ENCODE measurements around the gene CT45A6.
"Not testable (repeated sequence)": the region's sequence is repeated elsewhere in the genome, so short reads cannot be mapped to it uniquely, and the experiment has no call there.

Gene CT45A6

GRCh38 chrX:135802687-135803086 is at the start of gene CT45A6:
TSS of gene CT45A6 (minus strand) at chrX:135802787. CDS start at chrX:135798993, 3,794 bp downstream.
- not testable (repeated sequence) for DNase-seq (ENCODE audit: low read depth)

GRCh38 chrX:135837180-135837579 is 34.6 kb upstream of the CT45A6 start, which contains the start of gene CT45A7:
TSS of gene CT45A7 (minus strand) at chrX:135837280. CDS start at chrX:135833533, 3,747 bp downstream.
- not testable (repeated sequence) for DNase-seq (ENCODE audit: low read depth)

GRCh38 chrX:135819912-135820311 is 17.3 kb upstream of the CT45A6 start, which contains the start of gene CT45A2:
TSS of gene CT45A2 (minus strand) at chrX:135820012. CDS start at chrX:135816265, 3,747 bp downstream.
- DNase-seq (ENCODE audit: low read depth): not testable (repeated sequence)

GRCh38 chrX:135785403-135785802 is 17.2 kb downstream of the CT45A6 start, which contains the start of gene CT45A5:
TSS of gene CT45A5 (minus strand) at chrX:135785503. CDS start at chrX:135781729, 3,774 bp downstream.
- DNase-seq (ENCODE audit: low read depth): not testable (repeated sequence)

GRCh38 chrX:135768091-135768490 is 34.5 kb downstream of the CT45A6 start, which contains the start of gene CT45A3:
TSS of gene CT45A3 (minus strand) at chrX:135768191. CDS start at chrX:135764444, 3,747 bp downstream.
- not testable (repeated sequence) for DNase-seq (ENCODE audit: low read depth)

GRCh38 chrX:135744739-135745138 is 57.8 kb downstream of the CT45A6 start:
- DNase-seq (ENCODE audit: low read depth): not testable (repeated sequence)

Data from stimulated activated CD4-positive, alpha-beta T cell treated with anti-CD3 and anti-CD28 coated beads, Interleukin-2, amount 100 ng/mL, for 4 hours (primary cell).